Natural killer cell (primary cell): ENCODE measurements around the gene HIVEP3. TPM values are rescaled to one million over a fixed set of nuclear protein-coding genes. Genes with fewer than 3 reads are reported as not detected.

Source experiments
- ATAC-seq, 3 donors: fragments of 150-1000 bp in 2 of 3; fragments of 200-7000 bp in 1 of 3; cut with Tn5 transposase; 1 replicate in 1 of 3; 2 replicates in 2 of 3; pipeline ENCODE4 v1.10.0; 2021; ENCODE audit warnings: mild to moderate bottlenecking in 2 of 3, moderate library complexity in 2 of 3
- DNase-seq, 2 donors: peaks; one replicate each; pipeline versions ENCODE4 v3.0.0 to v3.0.0-alpha.2; 2013 to 2021; ENCODE audit warnings: mixed read lengths in 1 of 2
- H3K27ac ChIP-seq: one replicate; pipeline ENCODE4 v1.5.1; 2013; ENCODE audit warnings: mild to moderate bottlenecking, low read length
- H3K27me3 ChIP-seq: one replicate; pipeline ENCODE4 v1.6.1; 2013; ENCODE audit warnings: low read length; ENCODE audit not compliant: control insufficient read depth, insufficient read depth
- H3K36me3 ChIP-seq: one replicate; pipeline ENCODE4 v1.6.1; 2013; ENCODE audit warnings: low read length; ENCODE audit not compliant: control insufficient read depth, insufficient read depth
- H3K4me1 ChIP-seq: one replicate; pipeline ENCODE4 v1.6.1; 2013; ENCODE audit warnings: low read length; ENCODE audit not compliant: control insufficient read depth, insufficient read depth
- H3K4me3 ChIP-seq: one replicate; pipeline ENCODE4 v1.5.1; 2013; ENCODE audit warnings: low read length
- H3K9me3 ChIP-seq: one replicate; pipeline ENCODE4 v1.6.1; 2013; ENCODE audit warnings: low read length; ENCODE audit not compliant: control insufficient read depth, insufficient read depth
- H3K27ac Mint-ChIP-seq, 2 donors: one replicate each; pipeline ENCODE4 v1.8.0; 2022; ENCODE audit warnings: mild to moderate bottlenecking in 2 of 2, mixed read lengths in 2 of 2, moderate library complexity in 1 of 2
- H3K27me3 Mint-ChIP-seq, 2 donors: one replicate each; pipeline ENCODE4 v1.8.0; 2022; ENCODE audit warnings: low read depth in 2 of 2, mixed read lengths in 2 of 2
- H3K36me3 Mint-ChIP-seq: one replicate; pipeline ENCODE4 v1.8.0; 2022; ENCODE audit warnings: mixed read lengths
- H3K4me1 Mint-ChIP-seq, 2 donors: one replicate each; pipeline ENCODE4 v1.8.0; 2022; ENCODE audit warnings: mixed read lengths in 2 of 2
- H3K4me3 Mint-ChIP-seq: one replicate; pipeline ENCODE4 v1.8.0; 2022; ENCODE audit warnings: mild to moderate bottlenecking, moderate library complexity, mixed read lengths
- H3K9me3 Mint-ChIP-seq, 2 donors: one replicate each; pipeline ENCODE4 v1.8.0; 2022; ENCODE audit warnings: mixed read lengths in 2 of 2
- CTCF ChIP-seq: fragments of 200-600 bp; IDR thresholded peaks from one replicate; pipeline ENCODE4 v1.8.0; 2022; ENCODE audit warnings: antibody characterized with exemption
- WGBS: methylation state at CpG from one replicate; pipeline ENCODE4 v1.1.7; 2013; ENCODE audit warnings: missing lambda C conversion rate; ENCODE audit not compliant: insufficient coverage; 5-methylcytosine and 5-hydroxymethylcytosine counted together
- intact Hi-C: fragments of 100-400 bp; cut with micrococcal nuclease; formaldehyde crosslinking; loops from one replicate; pipeline ENCODE4 v1.14.2; 2022
- total RNA-seq, 4 donors: library from RNA; stranded (reverse); fragments of 120-200 nt in 1 of 4; gene quantifications; one replicate each; pipeline versions ENCODE4 v1.2.3 to v1.2.4, GENCODE V29; 2013 to 2022

The HIVEP3 gene
- total RNA-seq, 3 donors from 2014 or later (not counting 1 experiment from before 2014, with no cell fraction given): 26.2 to 35.2 (median 29.8) TPM

GRCh38 chr1:41712081-41712480, 206.6 kb downstream of the HIVEP3 start:
- Histone ChIP-seq H3K4me1 (peaks cover 20% of the 10 kb centered on the region), H3K27me3 (no peaks in the 10 kb centered on the region), H3K27ac (no peak overlapping the region), H3K36me3 (no peaks in the 10 kb centered on the region), H3K4me3 (no peak overlapping the region), H3K9me3 (no peaks in the 10 kb centered on the region)
- WGBS: 96% methylated on average over 12 of the region's 12 CpGs
- H3K4me1 Mint-ChIP-seq: peaks cover 38 to 62% of the 10 kb centered on the region in 2 donors
- no peaks in the 10 kb centered on the region for H3K9me3 Mint-ChIP-seq
- no peak overlapping the region for H3K27ac Mint-ChIP-seq
- intact Hi-C loops: no loop called here
- H3K27me3 Mint-ChIP-seq: no peaks in the 10 kb centered on the region
- TF ChIP-seq CTCF: no peak
- no peak for DNase-seq
- no peaks in the 10 kb centered on the region for H3K36me3 Mint-ChIP-seq
- H3K4me3 Mint-ChIP-seq: no peak overlapping the region
- ATAC-seq: no peak

- WGBS: 93% methylated on average over 12 of the region's 12 CpGs
- no peaks in the 10 kb centered on the region for H3K9me3 Mint-ChIP-seq
- H3K27me3 Mint-ChIP-seq: no peaks in the 10 kb centered on the region
- no peak for TF ChIP-seq CTCF
- Histone ChIP-seq H3K9me3 (no peaks in the 10 kb centered on the region), H3K36me3 (no peaks in the 10 kb centered on the region), H3K27me3 (no peaks in the 10 kb centered on the region), H3K27ac (no peak overlapping the region), H3K4me1 (peaks cover 16% of the 10 kb centered on the region), H3K4me3 (no peak overlapping the region)
- H3K4me3 Mint-ChIP-seq: no peak overlapping the region
- DNase-seq (no peak), ATAC-seq (no peak)
- H3K4me1 Mint-ChIP-seq: peaks cover 41 to 63% of the 10 kb centered on the region in 2 donors
- intact Hi-C loops: no loop called here
- no peak overlapping the region for H3K27ac Mint-ChIP-seq
- no peaks in the 10 kb centered on the region for H3K36me3 Mint-ChIP-seq
Measured at GRCh38 chr1:41711581-41711980, 207.1 kb downstream of the HIVEP3 start.

GRCh38 chr1:41710980-41711379, 207.7 kb downstream of the HIVEP3 start:
- no peak overlapping the region for H3K27ac Mint-ChIP-seq
- TF ChIP-seq CTCF: no peak
- no peaks in the 10 kb centered on the region for H3K36me3 Mint-ChIP-seq
- no peak overlapping the region for H3K4me3 ChIP-seq
- 98% methylated on average over 9 of the region's 9 CpGs for WGBS
- intact Hi-C loops: no loop called here
- peaks cover 10% of the 10 kb centered on the region for H3K4me1 ChIP-seq
- H3K36me3 ChIP-seq: no peaks in the 10 kb centered on the region
- no peak overlapping the region for H3K4me3 Mint-ChIP-seq
- H3K27ac ChIP-seq: no peak overlapping the region
- no peaks in the 10 kb centered on the region for H3K27me3 Mint-ChIP-seq
- no peaks in the 10 kb centered on the region for H3K27me3 ChIP-seq
- no peak for DNase-seq
- no peaks in the 10 kb centered on the region for H3K9me3 ChIP-seq
- no peak for ATAC-seq
- no peaks in the 10 kb centered on the region for H3K9me3 Mint-ChIP-seq
- peaks cover 36 to 57% of the 10 kb centered on the region in 2 donors for H3K4me1 Mint-ChIP-seq

GRCh38 chr1:41709873-41710272, 208.8 kb downstream of the HIVEP3 start:
- H3K27ac ChIP-seq: no peak overlapping the region

More at GRCh38 chr1:41709873-41710272, 208.8 kb downstream of the HIVEP3 start:
- Mint-ChIP-seq H3K4me1 (peaks cover 32 to 52% of the 10 kb centered on the region in 2 donors), H3K4me3 (no peak overlapping the region), H3K27me3 (no peaks in the 10 kb centered on the region), H3K9me3 (no peaks in the 10 kb centered on the region), H3K27ac (no peak overlapping the region), H3K36me3 (no peaks in the 10 kb centered on the region)
- no peak for TF ChIP-seq CTCF
- intact Hi-C loops: no loop called here
- Histone ChIP-seq H3K4me1 (peaks cover 10% of the 10 kb centered on the region), H3K36me3 (no peaks in the 10 kb centered on the region), H3K9me3 (no peaks in the 10 kb centered on the region), H3K27me3 (no peaks in the 10 kb centered on the region), H3K4me3 (no peak overlapping the region)
- ATAC-seq (no peak), DNase-seq (no peak)
- 59% methylated on average over 4 of the region's 4 CpGs for WGBS
